Measurements from ENCODE around the gene VAV1.
A peak's percentile ranks its signal among the peaks of the same experiment; 100 is the strongest.
"Not testable (repeated sequence)": the region's sequence is repeated elsewhere in the genome, so short reads cannot be mapped to it uniquely, and the experiment has no call there.

The VAV1 gene

DNA sequence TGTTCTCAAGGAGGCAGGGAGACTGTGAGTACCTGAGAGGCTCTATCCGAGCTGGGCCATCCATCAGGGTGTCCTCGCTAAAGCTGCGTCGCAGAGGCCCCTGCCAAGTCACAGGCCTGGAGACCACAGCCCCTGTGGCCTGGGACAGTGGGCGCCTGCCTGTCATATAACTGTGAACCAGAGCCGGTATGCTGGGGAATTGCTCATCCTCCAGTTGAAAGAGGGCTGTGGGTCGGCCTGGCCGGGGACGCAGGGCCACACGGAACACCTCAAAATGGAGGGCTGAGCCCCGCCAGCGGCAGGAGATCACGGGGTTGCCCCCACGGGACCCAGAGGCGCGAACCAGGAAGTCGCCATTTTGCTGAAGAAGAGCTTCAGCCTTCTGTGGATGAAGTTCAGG lies 11.9 kb upstream of the VAV1 start:
- no peak for DNase-seq (ENCODE audit: low spot score)

DNA sequence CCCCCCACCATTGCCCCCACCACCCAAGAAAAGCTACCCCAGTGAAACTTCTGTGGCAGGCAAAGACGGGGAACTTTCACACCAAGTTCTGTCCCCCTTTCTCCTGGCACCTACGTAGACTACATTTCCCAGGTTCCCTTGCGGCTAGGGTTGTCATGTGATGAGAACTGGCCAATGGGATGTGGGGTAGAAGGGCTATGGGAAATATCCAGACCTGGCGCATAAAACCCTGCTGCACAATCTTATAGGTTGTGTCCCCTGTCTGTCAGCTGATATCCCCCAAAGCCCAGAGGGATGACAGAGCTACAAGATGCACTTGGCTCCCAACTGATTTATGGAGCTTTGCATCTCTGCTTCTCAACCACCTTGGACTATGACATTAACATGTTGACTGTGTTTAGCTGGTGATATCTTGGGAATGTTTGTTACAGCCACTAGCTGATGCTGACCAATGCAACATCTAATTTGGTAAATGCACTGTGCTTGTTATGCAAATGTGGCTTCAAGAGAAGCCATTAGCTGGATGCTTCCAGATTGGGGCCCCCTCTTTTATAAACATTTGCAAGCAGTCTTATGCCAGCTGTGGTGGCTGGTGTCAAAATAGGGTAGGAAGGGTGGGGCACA lies 11.3 kb upstream of the VAV1 start:
- no peak for DNase-seq (ENCODE audit: low spot score)

DNA sequence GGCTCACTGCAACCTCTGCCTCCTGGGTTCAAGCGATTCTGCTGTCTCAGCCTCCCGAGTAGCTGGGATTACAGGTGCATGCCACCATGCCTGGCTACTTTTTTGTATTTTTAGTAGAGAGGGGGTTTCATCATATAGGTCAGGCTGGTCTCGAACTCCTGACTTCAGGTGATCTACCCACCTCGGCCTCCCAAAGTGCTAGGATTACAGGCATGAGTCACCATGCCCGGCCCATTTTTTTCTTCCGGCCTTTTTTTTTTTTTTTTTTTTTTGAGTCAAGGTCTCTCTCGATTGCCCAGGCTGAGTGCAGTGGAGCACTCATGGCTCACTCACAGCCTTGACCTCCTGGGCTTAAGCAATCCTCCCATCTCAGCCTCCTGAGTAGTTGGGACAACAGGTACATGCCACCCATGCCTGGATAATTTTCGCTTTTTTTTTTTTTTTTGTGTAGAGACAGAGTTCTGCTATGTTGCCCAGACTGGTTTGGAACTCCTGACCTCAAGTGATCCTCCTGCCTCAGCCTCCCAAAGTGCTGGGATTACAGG lies 10.2 kb upstream of the VAV1 start:
- DNase-seq (ENCODE audit: low spot score): not testable (repeated sequence)

DNA sequence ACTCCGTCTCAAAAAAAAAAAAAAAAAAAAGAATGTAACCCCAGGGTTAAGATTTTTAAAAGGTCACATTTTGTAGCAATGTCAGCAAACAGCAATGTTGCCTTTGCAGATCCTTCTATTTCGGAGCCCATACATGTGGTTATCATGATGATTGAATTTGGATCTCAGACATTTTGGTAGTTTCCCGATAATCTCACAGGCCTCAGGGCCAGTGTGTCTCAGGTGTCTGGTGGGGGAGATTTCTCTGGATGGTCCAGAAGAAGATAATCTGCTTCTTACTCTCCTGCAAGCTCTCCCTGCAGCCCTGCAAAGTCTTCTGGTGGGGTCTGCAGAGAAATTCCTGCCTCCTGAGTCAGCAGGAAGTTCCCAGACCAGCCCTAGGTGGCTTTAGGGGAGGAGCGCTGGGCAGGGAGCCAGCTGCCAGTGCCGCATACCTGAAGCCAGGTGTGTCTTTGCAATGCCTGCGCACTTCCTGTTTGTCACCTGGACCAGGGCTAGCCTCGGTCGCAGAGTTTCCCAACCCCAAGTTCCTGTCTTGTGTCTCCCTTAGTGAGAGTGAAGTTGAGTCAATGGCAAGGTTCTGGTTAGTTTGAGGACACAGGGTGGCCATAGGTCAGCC lies 6.7 kb upstream of the VAV1 start:
- no peak for DNase-seq (ENCODE audit: low spot score)

- DNase-seq (ENCODE audit: low spot score): no peak
Measured at GRCh38 chr19:6766357-6767080, 6.0 kb upstream of the VAV1 start.

DNA sequence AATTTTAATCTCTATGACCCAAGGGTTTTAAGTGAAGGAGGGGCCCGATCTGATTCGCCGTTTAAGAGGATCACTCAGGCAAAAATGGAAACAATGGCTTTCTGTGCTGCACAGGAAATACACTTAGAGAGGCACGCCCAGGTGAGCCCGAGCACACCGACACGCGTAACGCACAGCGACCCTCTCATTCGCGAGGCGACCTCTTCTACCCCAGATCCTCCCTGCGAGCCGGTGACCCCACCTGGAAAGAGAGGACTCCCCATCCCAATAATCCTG lies 5.5 kb upstream of the VAV1 start:
- no peak for DNase-seq (ENCODE audit: low spot score)

DNA sequence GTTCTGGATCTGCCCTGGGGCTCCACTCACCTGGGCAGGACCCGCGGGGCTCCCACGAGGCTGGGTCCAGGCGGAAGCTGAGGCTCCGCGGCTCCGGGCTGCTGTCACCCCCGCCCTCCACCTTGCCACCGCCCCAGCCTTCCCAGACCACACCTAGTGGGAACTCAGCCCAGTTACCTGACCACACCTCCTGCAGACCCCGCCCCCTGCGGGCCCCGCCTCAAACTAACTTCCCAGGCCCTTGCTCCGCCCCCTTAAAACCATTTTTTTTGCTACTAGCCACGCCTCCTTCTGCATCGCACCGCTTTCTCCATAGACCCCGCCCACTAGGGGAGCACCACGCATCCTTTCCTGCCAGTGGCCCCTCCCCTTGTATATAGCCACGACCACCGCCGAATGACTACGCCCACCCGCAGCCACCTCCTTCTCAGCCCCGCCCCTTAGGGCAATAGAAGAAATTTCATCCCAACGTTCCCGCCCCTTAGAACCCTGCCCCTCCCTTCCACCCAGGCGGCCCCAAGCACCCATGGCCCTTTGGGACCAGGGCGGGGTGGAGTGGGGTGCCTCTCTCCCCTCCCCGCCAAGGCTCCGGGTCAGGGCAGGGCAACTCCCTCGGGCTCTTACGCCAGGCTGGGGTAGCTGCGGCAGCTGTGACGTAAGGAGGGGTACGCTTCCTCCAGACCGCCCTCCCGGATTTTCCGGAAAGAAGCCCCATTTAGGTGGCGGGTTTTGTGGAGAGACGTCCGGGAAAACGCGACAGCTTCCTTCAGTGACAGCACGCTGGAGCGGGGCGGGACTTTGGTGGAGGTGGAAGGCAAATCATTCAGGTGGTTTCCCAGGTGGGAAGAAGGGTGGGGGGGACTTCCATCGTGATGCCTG lies 4.9 kb upstream of the VAV1 start, which contains the start of gene SH2D3A:
SH2D3A (minus strand) TSS at position 79 of the 879 bp plus-strand sequence. CDS start 3,687 bp downstream, outside the sequence.
- peak; percentile 90 for DNase-seq (ENCODE audit: low spot score)

- DNase-seq (ENCODE audit: low spot score): no peak
Measured at GRCh38 chr19:6768236-6768785, 4.2 kb upstream of the VAV1 start.

- DNase-seq (ENCODE audit: low spot score): peak; percentile 30
Measured at GRCh38 chr19:6769006-6769619, 3.4 kb upstream of the VAV1 start.

DNA sequence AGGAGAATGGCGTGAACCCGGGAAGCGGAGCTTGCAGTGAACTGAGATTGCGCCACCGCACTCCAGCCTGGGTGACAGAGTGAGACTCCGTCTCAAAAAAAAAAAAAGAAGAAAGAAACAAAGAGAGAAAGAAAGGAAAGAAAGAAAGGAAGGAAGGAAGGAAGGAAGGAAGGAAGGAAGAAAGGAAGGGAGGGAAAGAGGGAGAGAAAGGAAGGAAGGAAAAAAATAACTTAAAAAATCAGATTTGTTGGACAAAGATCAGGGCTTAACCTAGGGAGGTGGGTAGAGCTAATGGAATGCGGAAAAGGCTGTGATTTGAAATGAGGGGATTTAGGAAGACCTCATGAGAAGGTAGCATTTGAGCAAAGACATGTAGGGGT lies 870 bp upstream of the VAV1 start:
- not testable (repeated sequence) for DNase-seq (ENCODE audit: low spot score)

DNA sequence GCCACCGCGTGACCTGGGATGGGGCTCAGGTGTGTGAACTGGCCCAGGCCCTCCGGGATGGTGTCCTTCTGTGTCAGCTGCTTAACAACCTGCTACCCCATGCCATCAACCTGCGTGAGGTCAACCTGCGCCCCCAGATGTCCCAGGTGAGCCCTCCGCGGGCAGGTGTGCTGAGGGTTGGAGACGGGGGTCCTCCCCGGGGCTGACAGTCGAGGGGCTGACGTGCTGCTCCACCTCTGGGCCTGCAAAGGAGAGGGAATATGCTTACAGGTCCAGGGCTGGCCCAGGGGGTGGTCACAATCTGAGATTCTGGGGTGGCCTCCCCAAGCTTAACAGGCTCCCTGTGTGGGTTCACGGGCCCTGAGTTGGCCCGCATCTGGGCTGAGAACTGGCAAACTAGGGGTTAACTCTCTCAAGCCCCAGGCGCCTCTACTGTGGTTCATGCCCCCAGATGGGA lies 386 bp downstream of the VAV1 start:
- no peak for DNase-seq (ENCODE audit: low spot score)

- no peak for DNase-seq (ENCODE audit: low spot score)
Measured at GRCh38 chr19:6773323-6773931, 919 bp downstream of the VAV1 start.

DNA sequence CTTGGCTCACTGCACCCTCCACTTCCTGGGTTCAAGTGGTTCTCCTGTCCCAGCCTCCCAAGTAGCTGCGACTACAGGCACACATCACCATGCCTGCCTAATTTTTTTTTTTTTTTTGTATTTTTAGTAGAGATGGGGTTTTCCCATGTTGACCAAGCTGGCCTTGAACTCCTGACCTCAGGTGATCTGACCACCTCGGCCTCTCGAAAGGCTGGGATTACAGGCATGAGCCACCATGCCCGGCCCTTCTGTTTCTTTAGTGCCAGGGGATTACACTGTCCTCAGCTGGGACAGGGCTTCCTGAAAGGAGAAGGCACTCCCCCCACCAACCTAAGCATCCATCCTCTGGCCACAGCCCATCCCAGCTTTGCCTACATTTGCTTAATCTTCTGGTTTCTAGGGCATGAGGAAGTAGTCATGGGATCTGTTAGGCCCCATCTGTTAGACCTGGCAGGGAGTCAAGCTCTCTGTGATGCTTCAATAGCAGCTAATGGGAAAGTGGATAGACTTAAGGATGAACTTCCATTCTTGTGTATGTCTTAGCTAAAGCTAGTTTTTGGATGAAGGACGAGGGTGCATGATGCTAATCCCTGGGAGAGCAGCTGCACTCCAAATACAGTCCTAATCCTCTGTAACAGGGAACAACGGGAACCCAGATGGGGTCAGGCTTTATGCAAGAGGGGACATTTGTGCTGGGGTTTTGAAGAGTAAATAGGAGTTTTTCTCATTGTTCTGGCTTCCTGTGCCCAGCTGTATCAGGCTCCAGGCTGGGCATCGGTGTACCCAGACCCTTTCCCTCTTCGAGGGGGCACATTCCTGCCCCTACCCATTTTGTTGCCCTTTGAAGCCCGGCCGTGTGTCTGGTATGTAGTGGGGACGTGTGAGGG lies 2.6 kb downstream of the VAV1 start:
- no peak for DNase-seq (ENCODE audit: low spot score)

- DNase-seq (ENCODE audit: low spot score): not testable (repeated sequence)
Measured at GRCh38 chr19:6776045-6776444, 3.5 kb downstream of the VAV1 start.

DNA sequence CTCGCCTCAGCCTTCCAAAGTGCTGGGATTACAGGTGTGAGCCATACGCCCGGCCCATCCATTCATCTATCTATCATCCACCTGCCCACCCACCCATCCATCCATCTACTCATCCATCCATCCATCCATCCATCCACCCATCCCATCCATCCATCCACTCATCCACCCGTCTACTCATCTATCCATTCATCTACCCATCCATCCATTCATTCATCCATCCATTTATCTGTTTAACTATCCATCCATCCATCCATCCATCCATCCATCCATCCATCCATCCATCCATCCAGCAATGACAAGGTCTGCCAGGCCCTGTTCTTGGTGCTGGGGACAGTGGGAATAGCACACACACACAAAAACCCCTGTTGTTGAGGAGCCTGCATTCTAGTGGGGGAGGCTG lies 4.5 kb downstream of the VAV1 start:
- no peak for DNase-seq (ENCODE audit: low spot score)

GRCh38 chr19:6777434-6777833 lies 4.9 kb downstream of the VAV1 start:
- DNase-seq (ENCODE audit: low spot score): no peak

GRCh38 chr19:6778386-6778785 lies 5.9 kb downstream of the VAV1 start:
- no peak for DNase-seq (ENCODE audit: low spot score)

GRCh38 chr19:6779206-6779605 lies 6.7 kb downstream of the VAV1 start:
- DNase-seq (ENCODE audit: low spot score): no peak

- no peak for DNase-seq (ENCODE audit: low spot score)
Measured at GRCh38 chr19:6787393-6787792, 14.9 kb downstream of the VAV1 start.

DNA sequence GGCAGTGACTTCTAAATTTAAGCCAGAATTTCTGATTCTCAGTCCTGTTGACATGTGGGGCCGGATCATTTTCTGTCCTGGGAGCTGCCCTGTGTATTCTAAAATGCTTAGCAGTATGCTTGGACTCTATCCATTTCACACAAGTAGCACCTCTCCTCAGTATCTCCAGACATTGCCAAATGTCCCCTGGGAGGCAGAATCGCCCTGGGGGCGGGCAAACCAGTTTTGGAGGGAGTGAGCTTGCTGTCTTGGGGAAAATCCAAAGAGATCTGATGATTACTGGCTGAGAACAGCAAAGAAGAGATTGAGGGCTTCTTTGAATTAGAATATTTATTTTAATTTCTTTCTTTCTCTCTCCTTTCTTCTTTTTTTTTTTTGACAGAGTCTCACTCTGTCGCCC lies 16.4 kb downstream of the VAV1 start:
- no peak for DNase-seq (ENCODE audit: low spot score)
